Activated naive CD8-positive, alpha-beta T cell treated with anti-CD3 and anti-CD28 coated beads, Interleukin-2, amount 50 U/mL, for 16 hours (primary cell): Measurements from ENCODE around the gene ETNK2.
"Not testable (repeated sequence)": the region's sequence is repeated elsewhere in the genome, so short reads cannot be mapped to it uniquely, and the experiment has no call there.

Experiments used
- DNase-seq: peaks from one replicate; pipeline ENCODE4 v3.0.0-alpha.2; 2020; ENCODE audit warnings: low read depth, low spot score

Gene ETNK2

DNA sequence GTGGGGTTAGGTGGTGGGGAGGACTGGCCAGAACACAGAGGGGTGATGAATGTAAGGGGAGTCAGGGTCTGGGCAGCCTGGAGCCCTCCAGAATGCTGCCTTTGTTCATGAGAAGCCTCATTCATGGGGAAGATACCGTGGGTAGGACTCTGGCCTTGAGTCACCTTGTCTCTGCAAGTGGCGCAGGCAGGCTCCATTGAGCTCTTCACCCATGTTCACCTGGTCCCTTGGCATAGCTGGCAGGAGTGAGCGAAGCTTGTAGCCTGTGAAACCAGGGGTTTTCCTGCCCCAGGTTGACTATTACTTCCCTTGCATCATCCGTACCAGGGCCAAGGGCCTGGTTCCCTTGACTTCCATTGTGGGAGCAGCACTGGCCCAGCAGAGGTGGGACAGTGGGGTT, 53.2 kb downstream of the ETNK2 start:
- no peak for DNase-seq

DNA sequence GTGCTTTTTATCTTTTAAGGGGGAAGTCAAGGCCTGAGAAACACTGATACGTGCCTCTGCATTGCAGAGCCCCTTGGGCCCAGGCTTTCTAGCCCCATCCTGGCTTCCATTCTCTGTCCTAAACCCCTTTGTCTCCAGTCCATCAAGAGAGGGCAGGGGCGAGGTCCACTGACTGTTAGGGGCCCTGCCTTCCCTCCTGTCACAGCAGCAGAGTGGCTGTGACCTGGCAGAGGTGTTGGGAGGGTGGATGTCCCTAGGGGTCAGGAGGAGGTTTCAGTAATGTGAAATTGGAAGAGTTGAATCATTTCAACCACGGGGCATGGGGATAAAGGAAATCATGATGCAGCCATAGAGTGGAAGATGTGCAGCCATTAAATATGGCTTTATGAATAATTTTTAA, 54.9 kb downstream of the ETNK2 start:
- DNase-seq = no peak

DNA sequence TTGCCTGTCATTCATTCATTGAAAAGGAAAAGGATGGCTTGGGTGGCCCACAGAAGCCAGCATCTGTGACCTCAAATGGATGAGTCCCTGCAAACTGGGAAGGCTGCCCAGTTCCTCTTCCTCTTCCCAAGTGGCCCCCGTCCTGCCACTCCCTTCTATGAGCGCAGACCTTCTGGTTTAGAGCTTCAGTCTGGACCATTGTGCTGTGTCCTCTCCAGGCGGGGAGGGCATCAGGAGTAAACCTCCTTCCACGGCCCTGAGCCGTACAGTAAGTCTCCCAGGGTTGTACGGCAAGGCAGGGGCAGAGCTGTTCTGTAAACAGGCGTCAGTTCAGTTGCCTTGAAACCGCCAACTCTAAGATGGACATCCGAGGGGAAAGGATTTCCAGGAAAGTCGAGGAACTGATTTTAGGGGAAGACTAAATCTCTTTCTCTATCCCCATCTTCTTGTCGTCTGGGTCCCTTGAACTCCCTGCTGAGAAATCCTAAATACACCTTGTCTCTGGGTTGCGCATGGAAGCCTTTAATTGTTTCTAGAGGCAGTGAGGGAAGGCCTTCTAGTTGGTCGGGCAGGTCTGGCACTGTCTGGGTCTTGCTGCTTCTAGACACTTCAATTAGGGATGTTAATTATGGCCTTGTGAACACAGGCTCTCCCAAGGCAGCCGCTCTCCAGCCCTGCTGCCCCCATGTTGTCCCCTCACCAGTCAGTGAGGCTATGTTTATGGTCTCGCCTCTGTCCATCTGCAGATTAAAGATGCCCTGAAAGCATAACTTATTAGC, 56.8 kb downstream of the ETNK2 start:
- no peak for DNase-seq

DNA sequence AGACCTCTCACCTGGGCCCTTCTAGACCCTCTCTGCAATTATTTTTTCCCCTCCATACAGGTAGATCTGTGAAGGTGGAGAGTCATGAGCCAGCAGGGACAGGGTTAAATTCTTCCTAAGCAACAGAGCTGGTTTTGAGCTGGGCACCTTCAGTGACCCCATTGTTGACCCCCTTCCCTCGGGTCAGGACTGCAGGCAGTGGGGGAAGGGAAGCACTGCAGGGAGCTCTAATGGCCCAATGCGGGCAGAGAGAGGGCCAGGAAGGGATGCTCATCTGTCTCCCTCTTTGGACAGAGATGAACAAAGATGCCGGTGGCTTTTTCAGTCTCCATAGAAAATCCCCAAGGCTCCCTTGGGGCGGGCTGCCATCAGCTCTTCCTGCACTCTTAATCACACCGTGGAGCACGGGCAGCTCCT, 57.5 kb downstream of the ETNK2 start:
- no peak for DNase-seq

DNA sequence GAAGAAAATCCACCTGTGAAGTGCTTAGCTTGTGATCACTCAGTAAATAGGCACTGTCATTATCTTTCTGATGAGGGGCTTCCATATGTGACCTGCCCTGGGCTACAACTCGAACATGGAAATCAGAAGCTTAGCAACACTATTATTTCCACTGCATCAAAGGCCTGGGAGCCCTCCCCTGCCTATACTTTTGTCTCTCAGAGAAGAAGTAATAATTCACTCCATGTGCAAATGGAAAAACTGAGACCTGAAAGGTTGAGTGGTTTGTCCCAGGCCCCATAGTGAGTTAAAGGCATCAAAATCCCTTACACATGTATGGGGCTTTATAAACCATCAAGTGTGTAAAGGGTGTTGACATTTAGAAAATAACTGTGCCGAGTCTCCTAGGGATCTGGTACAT, 58.1 kb downstream of the ETNK2 start:
- DNase-seq = no peak

DNA sequence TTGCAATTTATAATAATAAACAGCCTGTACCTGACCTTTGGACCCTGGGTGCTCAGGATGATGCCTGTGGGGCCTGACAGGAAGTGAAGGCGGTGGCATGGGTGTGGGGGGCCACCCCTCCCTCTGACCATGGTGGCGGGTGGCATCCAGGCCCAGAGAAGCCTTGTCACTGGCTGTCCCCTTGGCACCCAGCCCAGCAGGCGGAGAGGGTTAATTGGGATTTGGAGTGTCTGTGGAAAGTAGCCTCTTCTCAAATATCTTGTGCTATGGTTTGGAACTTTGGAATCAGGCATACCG, 58.5 kb downstream of the ETNK2 start:
- DNase-seq = no peak

DNA sequence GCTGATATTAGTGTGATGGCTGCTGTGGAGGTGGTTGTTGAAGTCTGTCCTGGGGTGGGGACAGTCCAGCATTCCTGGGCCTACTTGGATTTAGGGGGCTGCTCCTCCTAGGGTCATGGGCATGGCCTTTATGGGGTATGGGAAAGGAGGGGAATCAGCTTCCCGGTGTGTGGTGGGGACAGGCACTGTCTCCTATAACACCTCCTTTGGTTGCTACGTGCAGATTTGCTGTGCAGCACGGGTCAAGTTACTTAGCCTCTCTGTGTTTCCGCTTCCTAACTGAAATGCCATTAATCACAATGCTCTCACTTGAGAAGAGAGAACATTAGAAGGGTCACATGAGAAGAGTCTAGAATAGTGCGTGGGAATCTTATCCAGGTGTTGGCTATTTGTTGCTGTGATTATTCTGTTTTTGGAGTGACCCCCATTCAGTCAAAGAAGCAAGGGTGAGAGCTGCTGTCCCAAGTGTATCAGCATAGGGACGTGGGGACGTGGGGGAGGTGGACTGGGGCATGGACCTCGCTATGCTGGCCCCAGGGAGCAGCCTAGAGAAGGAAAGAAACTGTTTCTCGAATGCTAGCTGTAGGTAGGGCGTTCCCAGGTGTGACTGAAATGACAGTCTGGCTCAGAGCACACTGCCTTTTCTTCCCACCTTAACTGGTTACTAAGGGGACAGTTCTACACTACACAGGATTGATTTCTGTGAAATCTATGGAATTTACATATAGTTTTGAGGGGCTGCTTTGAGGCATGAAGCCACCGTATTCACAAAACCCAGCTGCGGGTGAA, 59.0 kb downstream of the ETNK2 start:
- no peak for DNase-seq

DNA sequence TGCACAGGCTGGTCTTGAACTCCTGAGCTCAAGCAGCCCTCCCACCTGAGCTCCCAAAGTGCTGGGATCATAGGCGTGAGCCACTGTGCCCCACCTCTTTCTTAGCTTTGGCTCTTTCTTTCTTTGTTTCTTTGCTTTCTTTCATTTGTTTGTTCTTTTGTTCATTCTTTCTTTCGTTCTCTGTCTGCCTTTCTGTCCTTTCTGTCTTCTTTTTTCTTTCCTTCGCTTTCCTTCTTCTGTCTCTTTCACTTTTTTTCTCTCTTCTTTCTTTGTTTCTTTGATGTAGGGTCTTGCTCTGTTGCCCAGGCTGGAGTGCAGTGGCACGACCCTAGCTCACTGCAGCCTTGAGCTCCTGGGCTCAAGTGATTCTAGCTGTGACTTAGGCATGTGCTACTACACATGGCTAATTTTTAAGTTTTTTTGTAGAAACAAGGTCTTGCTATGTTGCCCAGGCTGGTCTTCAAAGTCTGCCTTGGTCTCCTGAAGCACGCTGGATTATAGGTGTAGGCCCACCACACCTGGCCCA, 60.0 kb downstream of the ETNK2 start:
- no peak for DNase-seq

DNA sequence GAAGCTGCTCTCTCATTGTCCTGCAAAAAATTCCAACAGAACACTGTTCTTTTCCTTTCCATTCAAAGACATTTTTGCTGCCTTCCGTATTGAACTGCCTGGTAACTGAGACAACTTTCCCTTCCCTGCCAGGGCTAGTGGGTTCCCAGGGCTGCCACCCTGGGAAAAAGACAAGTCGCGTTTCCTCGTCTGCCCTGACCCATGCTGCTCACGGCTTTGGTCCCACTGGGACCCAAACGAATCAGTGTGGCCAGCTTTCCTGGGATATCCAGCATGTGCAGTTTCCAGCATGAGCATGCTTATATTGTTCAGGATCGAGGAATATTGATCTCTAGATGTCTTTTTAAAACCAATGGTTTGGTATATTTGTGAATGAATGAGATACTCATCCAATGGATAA, 60.8 kb downstream of the ETNK2 start:
- no peak for DNase-seq

DNA sequence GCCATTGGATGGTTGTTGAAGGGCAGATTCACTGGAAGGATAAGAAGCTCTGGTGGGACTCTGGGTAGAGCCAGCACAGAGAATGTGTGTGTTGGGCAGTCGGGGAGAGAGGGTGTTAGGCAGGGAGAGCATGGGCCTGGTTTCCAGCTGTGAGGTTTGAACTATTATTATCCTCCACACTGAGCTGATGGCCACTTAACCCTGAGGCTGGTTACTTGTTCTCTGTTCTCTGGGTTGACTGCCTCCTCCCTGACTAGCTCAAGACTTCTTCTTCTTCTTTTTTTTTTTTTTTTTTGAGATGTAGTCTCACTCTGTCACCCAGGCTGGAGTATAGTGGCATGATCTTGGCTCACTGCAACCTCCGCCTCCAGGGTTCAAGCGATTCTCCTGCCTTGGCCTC, 61.7 kb downstream of the ETNK2 start:
- DNase-seq = not testable (repeated sequence)

DNA sequence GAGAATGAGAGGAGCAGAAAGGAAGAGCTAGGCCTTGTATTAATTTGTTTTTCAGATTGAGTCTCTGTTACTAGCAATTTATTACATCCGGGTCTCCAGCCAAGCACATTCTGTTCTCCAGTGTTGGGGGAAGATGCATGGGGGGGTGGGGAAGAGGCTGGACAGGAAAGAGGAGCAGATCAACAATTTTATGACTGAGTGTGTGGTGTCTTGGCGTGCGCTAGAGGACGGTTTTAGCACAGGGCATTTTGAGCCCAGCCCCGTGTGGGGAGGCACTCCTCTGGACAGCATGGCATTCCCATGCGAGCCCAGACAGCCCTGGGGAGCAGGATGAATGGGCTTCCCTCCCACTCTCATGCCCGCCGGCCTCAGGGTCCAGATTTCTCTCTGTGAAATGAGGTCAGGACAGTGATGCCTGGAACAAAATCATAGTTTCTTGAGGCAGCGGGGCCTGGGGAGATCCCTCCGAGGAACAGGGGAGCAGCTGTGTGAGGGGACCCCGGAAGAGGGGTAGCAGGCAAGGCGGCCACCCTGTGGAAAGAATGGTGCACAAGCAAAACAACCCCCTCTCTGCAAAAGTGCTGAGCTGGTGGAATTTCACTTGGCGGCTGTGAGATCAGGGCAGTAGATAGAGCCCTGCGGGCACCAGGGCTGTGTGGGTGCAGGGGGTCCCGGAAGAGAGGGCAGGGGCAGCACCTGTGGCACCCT, 62.6 kb downstream of the ETNK2 start:
- DNase-seq = no peak

DNA sequence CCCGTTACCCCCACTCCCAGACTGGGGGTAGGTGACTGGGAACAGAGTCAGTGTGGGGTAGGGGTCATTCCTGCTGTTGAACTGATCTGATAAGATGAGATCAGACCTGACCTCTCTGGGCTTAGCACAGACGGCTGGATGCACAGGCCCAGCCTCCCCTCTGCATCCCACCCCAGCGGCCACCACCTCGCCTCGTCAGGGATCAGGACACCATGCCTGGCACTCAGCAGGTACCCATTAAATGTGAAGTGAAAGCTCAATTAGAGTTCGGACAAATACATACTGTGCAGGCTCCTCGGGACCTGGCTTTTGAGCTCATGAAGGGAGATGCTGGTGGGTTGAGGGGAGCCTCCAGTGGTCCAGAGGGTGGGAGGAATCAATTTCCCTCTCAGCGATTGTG, 63.2 kb downstream of the ETNK2 start:
- DNase-seq = no peak

DNA sequence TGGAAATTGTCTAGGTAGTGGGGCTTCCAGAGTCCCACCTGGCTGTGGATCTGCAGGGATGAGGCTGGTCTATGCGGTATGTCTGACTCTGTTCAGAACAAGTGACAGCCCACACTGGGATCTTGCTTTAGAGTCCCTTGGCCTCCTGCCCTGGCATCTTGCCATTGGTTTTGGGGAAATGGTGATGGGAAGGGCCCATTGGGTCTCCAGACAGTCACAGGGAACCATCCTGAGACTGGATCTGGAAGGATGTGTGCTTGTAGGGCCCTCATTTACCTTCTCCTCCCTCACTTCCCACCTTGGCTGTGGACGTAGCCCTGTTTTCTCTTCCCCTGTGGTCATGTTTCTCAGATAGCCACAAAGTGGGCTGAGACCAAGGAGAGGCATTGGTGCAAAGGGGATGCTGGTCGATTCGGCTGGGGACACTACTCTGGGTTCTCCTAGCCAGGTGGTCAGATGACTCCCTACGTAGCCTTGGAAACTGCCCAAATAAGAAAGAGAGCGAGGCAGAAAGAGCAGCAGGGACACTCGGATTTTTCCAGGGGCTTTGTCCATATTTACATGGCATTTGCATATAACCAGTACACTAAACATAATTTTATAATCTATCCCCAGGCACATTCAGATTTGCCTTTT, 63.8 kb downstream of the ETNK2 start:
- DNase-seq = no peak

DNA sequence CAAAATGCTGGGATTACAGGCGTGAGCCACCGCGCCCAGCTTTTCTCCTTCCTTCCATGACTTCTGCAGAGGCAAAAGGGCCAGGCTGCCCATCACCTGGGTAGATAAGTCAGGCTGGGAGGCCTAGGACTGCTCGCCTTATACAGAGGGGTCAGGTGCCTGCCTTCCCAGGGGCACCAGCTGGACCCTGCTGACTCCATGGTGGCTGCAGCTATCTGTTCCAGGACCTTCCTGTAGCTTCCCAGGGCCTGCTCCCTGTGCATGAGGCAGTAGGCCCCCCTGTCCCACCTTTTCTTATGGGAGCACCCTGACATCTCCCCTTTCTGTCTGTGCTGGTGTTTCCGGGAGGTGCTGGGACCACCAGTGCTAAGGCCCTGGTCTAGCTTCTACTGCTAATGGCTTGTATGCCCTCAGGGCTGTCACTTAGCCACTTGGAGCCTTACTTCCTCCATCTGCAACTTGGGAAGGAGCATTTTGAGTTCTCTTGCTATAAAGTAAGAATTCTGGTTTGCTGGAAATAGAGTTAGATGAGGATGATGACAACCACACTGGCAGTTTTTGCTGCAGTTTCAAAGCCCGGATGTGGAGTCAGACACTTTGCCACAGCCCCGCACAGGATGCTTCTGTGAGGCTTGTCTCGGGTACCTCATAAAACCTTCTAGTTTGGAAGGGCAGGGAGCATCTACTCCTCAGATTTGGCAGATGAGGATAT, 64.5 kb downstream of the ETNK2 start:
- no peak for DNase-seq

DNA sequence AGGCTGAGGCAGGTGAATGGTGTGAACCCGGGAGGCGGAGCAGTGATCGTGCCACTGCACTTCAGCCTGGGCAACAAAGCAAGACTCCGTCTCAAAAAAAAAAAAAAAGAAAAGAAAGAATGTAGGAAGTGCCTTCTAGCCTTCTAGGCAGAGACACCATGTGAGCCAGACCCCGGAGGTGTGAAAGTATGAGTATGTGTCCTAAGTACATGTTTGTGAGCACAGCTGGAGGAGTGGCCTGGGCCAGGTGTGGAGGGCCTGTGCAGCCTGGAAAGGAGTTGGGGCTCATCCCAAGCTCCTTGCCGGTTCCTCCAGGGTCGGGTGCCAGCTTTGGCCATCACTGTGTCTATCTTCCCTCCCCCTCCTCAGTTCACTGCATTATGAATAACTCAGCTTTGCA, 66.0 kb downstream of the ETNK2 start:
- DNase-seq = no peak

DNA sequence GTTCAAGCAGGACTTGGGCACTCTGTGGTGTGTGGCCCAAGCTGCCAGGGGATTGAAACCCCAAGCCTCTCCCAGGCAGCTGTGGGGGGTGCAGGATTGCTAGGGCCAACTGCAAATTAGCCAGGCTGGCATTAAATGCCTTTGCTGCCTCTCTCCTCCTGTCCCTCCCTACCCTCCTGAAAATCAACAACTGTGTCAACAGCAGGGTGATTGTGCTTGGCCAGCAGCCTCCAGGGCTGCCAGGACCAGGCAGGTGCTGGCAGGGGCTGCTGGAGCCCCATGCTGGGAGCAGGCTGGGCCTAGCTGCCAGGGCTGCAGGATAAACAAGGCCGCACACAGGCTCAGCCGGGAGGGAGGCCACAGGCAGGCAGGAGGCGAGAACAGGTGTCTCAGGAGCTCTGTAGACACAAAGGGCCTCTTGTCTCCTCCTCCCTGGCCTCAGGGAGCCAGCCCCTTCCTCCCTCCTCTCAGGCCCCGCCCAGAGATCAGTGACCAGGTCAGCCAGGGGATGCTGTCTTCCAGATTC, 67.5 kb downstream of the ETNK2 start:
- no peak for DNase-seq

DNA sequence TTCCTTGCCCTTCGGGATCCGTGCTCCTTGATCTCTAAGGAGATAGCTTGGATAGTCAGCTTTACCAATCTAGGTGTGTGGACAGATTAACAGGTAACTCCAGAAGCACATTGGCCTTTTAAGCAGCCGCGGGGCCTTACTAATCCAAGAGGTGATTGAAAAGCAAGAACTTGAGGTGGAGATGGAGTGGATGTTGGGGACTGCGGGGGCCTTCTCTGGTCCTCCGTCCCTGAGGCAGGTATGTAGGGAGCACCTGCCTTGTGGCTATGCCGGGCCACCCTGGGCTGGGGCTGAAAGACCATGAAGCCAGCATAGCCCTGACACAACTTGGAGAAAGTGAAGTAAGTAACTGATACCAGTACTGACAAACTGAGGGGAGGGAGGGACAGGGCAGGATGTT, 68.4 kb downstream of the ETNK2 start:
- DNase-seq = no peak

DNA sequence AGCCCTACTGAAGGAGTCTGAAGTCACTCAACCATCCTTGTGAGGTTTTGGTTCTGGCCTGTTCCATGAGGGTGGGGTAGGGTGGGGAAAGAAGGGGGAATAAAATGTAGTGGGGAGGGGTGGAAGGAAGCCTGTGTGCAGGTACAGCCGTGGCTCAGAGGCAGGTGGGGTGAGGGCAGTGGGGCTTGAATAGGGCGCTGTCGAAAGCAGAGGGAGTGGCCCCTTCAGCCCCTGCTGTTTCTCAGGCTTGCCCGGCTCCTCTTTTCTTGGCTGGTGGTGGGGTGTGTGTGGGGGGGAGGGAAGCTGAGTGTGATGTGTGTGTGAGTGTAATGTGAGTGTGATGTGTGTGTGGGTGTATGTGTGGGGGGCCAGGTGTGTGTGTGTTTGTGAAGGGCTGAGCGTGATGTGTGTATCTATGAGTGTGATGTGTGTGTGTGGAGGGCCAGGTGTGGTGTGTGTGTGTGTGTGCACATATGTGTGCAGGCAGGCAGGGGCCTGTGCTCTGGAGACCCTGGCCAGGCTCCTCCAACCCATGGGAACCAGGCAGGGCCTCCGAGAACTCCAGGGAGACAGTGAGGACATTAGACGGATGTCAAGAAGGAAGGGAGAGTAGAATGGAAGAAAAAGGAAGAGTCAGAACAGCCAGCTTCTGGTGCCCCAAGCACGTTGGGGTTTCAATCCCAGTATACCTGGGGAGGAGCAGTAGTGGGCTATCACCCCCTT, 69.9 kb downstream of the ETNK2 start:
- DNase-seq = no peak

DNA sequence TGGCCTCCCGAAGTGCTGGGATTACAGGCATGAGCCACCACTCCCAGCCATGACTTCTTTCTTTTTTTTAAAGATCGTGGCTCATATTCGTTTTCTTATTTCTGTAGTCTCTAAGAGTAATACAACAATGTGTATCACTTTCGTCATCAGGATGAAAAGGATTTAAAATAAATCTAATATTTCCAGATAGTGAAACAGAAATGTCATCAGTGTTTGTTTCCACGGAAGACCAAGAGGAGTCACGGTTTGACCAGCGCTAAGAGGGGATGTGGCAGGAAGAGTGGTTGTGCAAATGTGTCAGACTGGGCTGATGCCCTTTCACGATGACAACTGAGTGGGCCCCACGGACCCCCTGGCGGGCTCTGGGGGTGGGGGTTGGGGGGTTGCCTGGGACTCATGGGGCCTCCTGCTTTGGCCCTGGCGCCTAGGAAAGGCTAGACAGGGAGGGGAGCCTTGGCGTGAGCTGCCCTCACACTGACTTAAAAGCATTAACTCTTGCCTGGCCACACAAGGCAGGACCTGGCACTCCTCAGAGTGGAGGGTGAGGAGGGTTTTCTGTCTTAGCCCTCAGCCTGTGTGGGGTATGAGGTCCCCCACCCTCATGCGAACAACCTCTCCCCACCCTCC, 70.6 kb downstream of the ETNK2 start:
- DNase-seq = no peak
